Natural killer cell (primary cell): ENCODE data around the gene SUN3. TPM values are rescaled to one million over a fixed set of nuclear protein-coding genes. Genes with fewer than 3 reads are reported as not detected.
A peak's percentile ranks its signal among the peaks of the same experiment; 100 is the strongest.
"Not testable (repeated sequence)": the region's sequence is repeated elsewhere in the genome, so short reads cannot be mapped to it uniquely, and the experiment has no call there.

Experiments used
- ATAC-seq, 3 donors: fragments of 150-1000 bp in 2 of 3; fragments of 200-7000 bp in 1 of 3; cut with Tn5 transposase; 1 replicate in 1 of 3; 2 replicates in 2 of 3; pipeline ENCODE4 v1.10.0; 2021; ENCODE audit warnings: mild to moderate bottlenecking in 2 of 3, moderate library complexity in 2 of 3
- DNase-seq, 2 donors: peaks; one replicate each; pipeline versions ENCODE4 v3.0.0 to v3.0.0-alpha.2; 2013 to 2021; ENCODE audit warnings: mixed read lengths in 1 of 2
- H3K27ac ChIP-seq: one replicate; pipeline ENCODE4 v1.5.1; 2013; ENCODE audit warnings: mild to moderate bottlenecking, low read length
- H3K27me3 ChIP-seq: one replicate; pipeline ENCODE4 v1.6.1; 2013; ENCODE audit warnings: low read length; ENCODE audit not compliant: control insufficient read depth, insufficient read depth
- H3K36me3 ChIP-seq: one replicate; pipeline ENCODE4 v1.6.1; 2013; ENCODE audit warnings: low read length; ENCODE audit not compliant: control insufficient read depth, insufficient read depth
- H3K4me1 ChIP-seq: one replicate; pipeline ENCODE4 v1.6.1; 2013; ENCODE audit warnings: low read length; ENCODE audit not compliant: control insufficient read depth, insufficient read depth
- H3K4me3 ChIP-seq: one replicate; pipeline ENCODE4 v1.5.1; 2013; ENCODE audit warnings: low read length
- H3K9me3 ChIP-seq: one replicate; pipeline ENCODE4 v1.6.1; 2013; ENCODE audit warnings: low read length; ENCODE audit not compliant: control insufficient read depth, insufficient read depth
- H3K27ac Mint-ChIP-seq, 2 donors: one replicate each; pipeline ENCODE4 v1.8.0; 2022; ENCODE audit warnings: mild to moderate bottlenecking in 2 of 2, mixed read lengths in 2 of 2, moderate library complexity in 1 of 2
- H3K27me3 Mint-ChIP-seq, 2 donors: one replicate each; pipeline ENCODE4 v1.8.0; 2022; ENCODE audit warnings: low read depth in 2 of 2, mixed read lengths in 2 of 2
- H3K36me3 Mint-ChIP-seq: one replicate; pipeline ENCODE4 v1.8.0; 2022; ENCODE audit warnings: mixed read lengths
- H3K4me1 Mint-ChIP-seq, 2 donors: one replicate each; pipeline ENCODE4 v1.8.0; 2022; ENCODE audit warnings: mixed read lengths in 2 of 2
- H3K4me3 Mint-ChIP-seq: one replicate; pipeline ENCODE4 v1.8.0; 2022; ENCODE audit warnings: mild to moderate bottlenecking, moderate library complexity, mixed read lengths
- H3K9me3 Mint-ChIP-seq, 2 donors: one replicate each; pipeline ENCODE4 v1.8.0; 2022; ENCODE audit warnings: mixed read lengths in 2 of 2
- WGBS: methylation state at CpG from one replicate; pipeline ENCODE4 v1.1.7; 2013; ENCODE audit warnings: missing lambda C conversion rate; ENCODE audit not compliant: insufficient coverage; 5-methylcytosine and 5-hydroxymethylcytosine counted together
- intact Hi-C: fragments of 100-400 bp; cut with micrococcal nuclease; formaldehyde crosslinking; loops from one replicate; pipeline ENCODE4 v1.14.2; 2022
- total RNA-seq, 4 donors: library from RNA; stranded (reverse); fragments of 120-200 nt in 1 of 4; gene quantifications; one replicate each; pipeline versions ENCODE4 v1.2.3 to v1.2.4, GENCODE V29; 2013 to 2022
- TF ChIP-seq, protein P1 (sequence below): fragments of 200-600 bp; IDR thresholded peaks from one replicate; pipeline ENCODE4 v1.8.0; 2022; ENCODE audit warnings: antibody characterized with exemption

The SUN3 gene
- total RNA-seq, 3 donors from 2014 or later (not counting 1 experiment from before 2014, with no cell fraction given), result 1.3 TPM; not detected in 2

- H3K4me1 Mint-ChIP-seq, result peaks cover 20 to 22% of the 10 kb centered on the region in 2 donors
- H3K9me3 Mint-ChIP-seq, result no peaks in the 10 kb centered on the region
- ATAC-seq (no peak), DNase-seq (no peak)
- no peaks in the 10 kb centered on the region for H3K27me3 ChIP-seq
- TF ChIP-seq, protein P1, sequence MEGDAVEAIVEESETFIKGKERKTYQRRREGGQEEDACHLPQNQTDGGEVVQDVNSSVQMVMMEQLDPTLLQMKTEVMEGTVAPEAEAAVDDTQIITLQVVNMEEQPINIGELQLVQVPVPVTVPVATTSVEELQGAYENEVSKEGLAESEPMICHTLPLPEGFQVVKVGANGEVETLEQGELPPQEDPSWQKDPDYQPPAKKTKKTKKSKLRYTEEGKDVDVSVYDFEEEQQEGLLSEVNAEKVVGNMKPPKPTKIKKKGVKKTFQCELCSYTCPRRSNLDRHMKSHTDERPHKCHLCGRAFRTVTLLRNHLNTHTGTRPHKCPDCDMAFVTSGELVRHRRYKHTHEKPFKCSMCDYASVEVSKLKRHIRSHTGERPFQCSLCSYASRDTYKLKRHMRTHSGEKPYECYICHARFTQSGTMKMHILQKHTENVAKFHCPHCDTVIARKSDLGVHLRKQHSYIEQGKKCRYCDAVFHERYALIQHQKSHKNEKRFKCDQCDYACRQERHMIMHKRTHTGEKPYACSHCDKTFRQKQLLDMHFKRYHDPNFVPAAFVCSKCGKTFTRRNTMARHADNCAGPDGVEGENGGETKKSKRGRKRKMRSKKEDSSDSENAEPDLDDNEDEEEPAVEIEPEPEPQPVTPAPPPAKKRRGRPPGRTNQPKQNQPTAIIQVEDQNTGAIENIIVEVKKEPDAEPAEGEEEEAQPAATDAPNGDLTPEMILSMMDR, result no peak
- H3K36me3 Mint-ChIP-seq, result no peaks in the 10 kb centered on the region
- H3K4me3 ChIP-seq, result no peak overlapping the region
- H3K27ac Mint-ChIP-seq, result no peak overlapping the region
- no peak overlapping the region for H3K27ac ChIP-seq
- H3K4me1 ChIP-seq, result peaks cover 6% of the 10 kb centered on the region
- H3K4me3 Mint-ChIP-seq, result no peak overlapping the region
- no peaks in the 10 kb centered on the region for H3K9me3 ChIP-seq
- WGBS, result 82% methylated on average over 2 of the region's 2 CpGs
- peaks cover 3% of the 10 kb centered on the region for H3K36me3 ChIP-seq
- intact Hi-C loops, result no loop called here
- H3K27me3 Mint-ChIP-seq, result no peaks in the 10 kb centered on the region
Measured at GRCh38 chr7:47982610-47983009, 46.3 kb downstream of the SUN3 start.

- H3K9me3 Mint-ChIP-seq, DNase-seq, H3K27me3 ChIP-seq, H3K27ac Mint-ChIP-seq, H3K9me3 ChIP-seq, ATAC-seq, H3K4me3 ChIP-seq, intact Hi-C loops, H3K27ac ChIP-seq, H3K27me3 Mint-ChIP-seq, H3K4me3 Mint-ChIP-seq, H3K4me1 ChIP-seq, H3K36me3 Mint-ChIP-seq: not testable (repeated sequence)
- peaks cover 30% of the 10 kb centered on the region in 2 donors for H3K4me1 Mint-ChIP-seq
- peaks cover 20% of the 10 kb centered on the region for H3K36me3 ChIP-seq
- WGBS, result 100% methylated on average over 4 of the region's 5 CpGs
Measured at GRCh38 chr7:47980648-47981047, 48.3 kb downstream of the SUN3 start.

GRCh38 chr7:47979832-47980181 lies 49.1 kb downstream of the SUN3 start:
- WGBS, result 81% methylated on average over 3 of the region's 7 CpGs
- peaks cover 2% of the 10 kb centered on the region for H3K36me3 Mint-ChIP-seq

GRCh38 chr7:47979145-47979831 lies 49.6 kb downstream of the SUN3 start, which contains the start of gene HUS1:
HUS1 (minus strand) TSS chr7:47979615; CDS start chr7:47979519, 96 bp downstream.
- intact Hi-C loops, result loop anchor here (5.0 kb wide), 1 partner anchor 108 kb away; the partner anchor contains the start of gene UPP1
- no peaks in the 10 kb centered on the region for H3K9me3 Mint-ChIP-seq
- Histone ChIP-seq H3K4me3 (peak within 1 kb of the TSS; percentile 58), H3K27me3 (no peaks in the 10 kb centered on the region), H3K4me1 (peaks cover 6% of the 10 kb centered on the region), H3K27ac (peak within 1 kb of the TSS; percentile 85), H3K9me3 (no peaks in the 10 kb centered on the region), H3K36me3 (peaks cover 32% of the 10 kb centered on the region)
- TF ChIP-seq, protein P1, result no peak
- peaks cover 32 to 33% of the 10 kb centered on the region in 2 donors for H3K4me1 Mint-ChIP-seq
- DNase-seq (peak; percentile 85 to 95), ATAC-seq (peak; percentile 96 to 100 (median 97))
- no peaks in the 10 kb centered on the region for H3K27me3 Mint-ChIP-seq
- peak within 1 kb of the TSS; percentile 95 to 97 for H3K27ac Mint-ChIP-seq
- WGBS, result under 1% methylated on average over 59 of the region's 62 CpGs
- peak within 1 kb of the TSS; percentile 98 for H3K4me3 Mint-ChIP-seq
- H3K36me3 Mint-ChIP-seq, result peaks cover 7% of the 10 kb centered on the region

More at GRCh38 chr7:47979832-47980181, 49.1 kb downstream of the SUN3 start:
- Histone ChIP-seq H3K27me3 (no peaks in the 10 kb centered on the region), H3K36me3 (peaks cover 27% of the 10 kb centered on the region), H3K9me3 (no peaks in the 10 kb centered on the region), H3K4me3 (peak overlapping the region; percentile 58), H3K27ac (peak overlapping the region; percentile 85), H3K4me1 (peaks cover 6% of the 10 kb centered on the region)
- Mint-ChIP-seq H3K27me3 (no peaks in the 10 kb centered on the region), H3K27ac (peak overlapping the region; percentile 95 to 97), H3K9me3 (no peaks in the 10 kb centered on the region), H3K4me1 (peaks cover 30% of the 10 kb centered on the region in 2 donors), H3K4me3 (peak overlapping the region; percentile 98)
- ATAC-seq (no peak), DNase-seq (no peak)
- TF ChIP-seq, protein P1, result no peak
- intact Hi-C loops, result loop anchor here (5.0 kb wide), 1 partner anchor 107 kb away; the partner anchor contains the start of gene UPP1
